Smooth muscle cell (in vitro differentiated cells): ENCODE data around the gene ID2. TPM values are rescaled to one million over a fixed set of nuclear protein-coding genes. Genes with fewer than 3 reads are reported as not detected.

Source experiments
- DNase-seq: peaks from one replicate; lab custom pipeline; 2025; ENCODE audit not compliant: unreplicated experiment; lab: John Stamatoyannopoulos, UW
- H2AFZ ChIP-seq: fragments of 200-600 bp; sonication (generic); 2 replicates; pipeline ENCODE4 v1.6.0; 2016; ENCODE audit warnings: antibody characterized with exemption, low read depth, mild to moderate bottlenecking
- H3F3A ChIP-seq: fragments of 200-600 bp; sonication (generic); 2 replicates; pipeline ENCODE4 v1.6.0; 2017; ENCODE audit warnings: antibody characterized with exemption, low read depth
- H3K27ac ChIP-seq: fragments of 200-600 bp; sonication (generic); 2 replicates; pipeline ENCODE4 v1.5.1; 2016; ENCODE audit warnings: low read depth, mild to moderate bottlenecking
- H3K27me3 ChIP-seq: fragments of 200-600 bp; sonication (generic); 2 replicates; pipeline ENCODE4 v1.6.1; 2016; ENCODE audit warnings: low read depth, mild to moderate bottlenecking
- H3K36me3 ChIP-seq: fragments of 200-600 bp; sonication (generic); 2 replicates; pipeline ENCODE4 v1.5.1; 2016; ENCODE audit warnings: low read depth
- H3K4me1 ChIP-seq: fragments of 200-600 bp; sonication (generic); 2 replicates; pipeline ENCODE4 v1.5.1; 2016; ENCODE audit warnings: low read depth
- H3K4me2 ChIP-seq: fragments of 200-600 bp; sonication (generic); 2 replicates; pipeline ENCODE4 v1.6.0; 2016; ENCODE audit warnings: mild to moderate bottlenecking
- H3K4me3 ChIP-seq: fragments of 200-600 bp; sonication (generic); 2 replicates; pipeline ENCODE4 v1.5.1; 2016; ENCODE audit warnings: mild to moderate bottlenecking
- H3K79me2 ChIP-seq: fragments of 200-600 bp; sonication (generic); 2 replicates; pipeline ENCODE4 v1.6.0; 2016; ENCODE audit warnings: low read depth, mild to moderate bottlenecking
- H3K9ac ChIP-seq: fragments of 200-600 bp; sonication (generic); 2 replicates; pipeline ENCODE4 v1.6.0; 2016; ENCODE audit warnings: low read depth
- H3K9me3 ChIP-seq: fragments of 200-600 bp; sonication (generic); replicated peaks from 2 replicates; pipeline ENCODE4 v1.5.1; 2016; ENCODE audit warnings: low read depth
- H4K20me1 ChIP-seq: fragments of 200-600 bp; sonication (generic); 2 replicates; pipeline ENCODE4 v1.6.0; 2016; ENCODE audit warnings: low read depth
- CTCF ChIP-seq: fragments of 200-600 bp; sonication (generic); IDR thresholded peaks from 2 replicates; pipeline ENCODE4 v1.5.1; 2017; ENCODE audit warnings: borderline replicate concordance, mild to moderate bottlenecking, antibody characterized with exemption; ENCODE audit not compliant: insufficient read depth, poor library complexity, severe bottlenecking
- WGBS: methylation state at CpG from one replicate; pipeline ENCODE4 v1.1.7; 2016; ENCODE audit warnings: low lambda C conversion rate; 5-methylcytosine and 5-hydroxymethylcytosine counted together
- polyA plus RNA-seq: library from polyadenylated mRNA; unstranded; fragments of >200 nt; fragmentation: Nextera tagmentation; extraction: Ambion mirVana; gene quantifications from 2 replicates; pipeline ENCODE4 v1.2.1, GENCODE V29; 2016
- total RNA-seq: library from RNA; depleted of rRNA; stranded (reverse); fragments of >200 nt; gene quantifications from 2 replicates; pipeline ENCODE4 v1.2.3, GENCODE V29; 2014

ID2 gene
- total and polyA plus RNA-seq, 2 experiments from 2014 or later = 83.9 to 218 TPM

- no peaks in the 10 kb centered on the region for H3K27me3 ChIP-seq
- no peaks in the 10 kb centered on the region for H3K36me3 ChIP-seq
- H3K4me2 ChIP-seq = no peak overlapping the region
- peaks cover 21% of the 10 kb centered on the region for H3K4me1 ChIP-seq
- H3K27ac ChIP-seq = no peak overlapping the region
- H4K20me1 ChIP-seq = no peaks in the 10 kb centered on the region
- H3K79me2 ChIP-seq = no peaks in the 10 kb centered on the region
- no peaks in the 10 kb centered on the region for H3F3A ChIP-seq
- DNase-seq = no peak
- H3K9me3 ChIP-seq = no peaks in the 10 kb centered on the region
- no peak overlapping the region for H3K9ac ChIP-seq
- H3K4me3 ChIP-seq = no peak overlapping the region
- WGBS = 96% methylated on average over 5 of the region's 5 CpGs
- no peak overlapping the region for H2AFZ ChIP-seq
- TF ChIP-seq CTCF = no peak
Measured at GRCh38 chr2:8643996-8644356, 37.9 kb upstream of the ID2 start.

GRCh38 chr2:8644605-8645175 is 37.2 kb upstream of the ID2 start:
- TF ChIP-seq CTCF = no peak
- H3K27ac ChIP-seq = no peak overlapping the region
- H3K36me3 ChIP-seq = no peaks in the 10 kb centered on the region
- no peaks in the 10 kb centered on the region for H3K27me3 ChIP-seq
- H3K79me2 ChIP-seq = no peaks in the 10 kb centered on the region
- WGBS = 97% methylated on average over 18 of the region's 19 CpGs
- no peak overlapping the region for H3K4me2 ChIP-seq
- H3K4me1 ChIP-seq = peaks cover 19% of the 10 kb centered on the region
- DNase-seq = no peak
- H4K20me1 ChIP-seq = no peaks in the 10 kb centered on the region
- H3K4me3 ChIP-seq = no peak overlapping the region
- no peaks in the 10 kb centered on the region for H3F3A ChIP-seq
- H3K9ac ChIP-seq = no peak overlapping the region
- H2AFZ ChIP-seq = no peak overlapping the region
- no peaks in the 10 kb centered on the region for H3K9me3 ChIP-seq

GRCh38 chr2:8645176-8645831 is 36.6 kb upstream of the ID2 start:
- Histone ChIP-seq H2AFZ (no peak overlapping the region), H3K9me3 (no peaks in the 10 kb centered on the region), H3F3A (no peaks in the 10 kb centered on the region), H4K20me1 (no peaks in the 10 kb centered on the region), H3K27me3 (no peaks in the 10 kb centered on the region), H3K4me3 (no peak overlapping the region), H3K79me2 (no peaks in the 10 kb centered on the region), H3K4me1 (peaks cover 19% of the 10 kb centered on the region), H3K27ac (no peak overlapping the region), H3K4me2 (no peak overlapping the region), H3K9ac (no peak overlapping the region), H3K36me3 (no peaks in the 10 kb centered on the region)
- 95% methylated on average over 29 of the region's 51 CpGs for WGBS
- no peak for DNase-seq
- no peak for TF ChIP-seq CTCF
